Body of pancreas (tissue), 4 donors: Measurements from ENCODE around the gene UBASH3A.

Experiments used
- CTCF ChIP-seq, 7 experiments: fragments of 450-650 bp in 4 of 7; fragments of 200-600 bp in 3 of 7; sonication (generic) in 3 of 7; IDR thresholded peaks; one replicate each; pipeline ENCODE4 v1.5.1; 2016 to 2019; ENCODE audit warnings: antibody characterized with exemption in 7 of 7
- POLR2A ChIP-seq, 3 donors: fragments of 450-650 bp; IDR thresholded peaks; one replicate each; pipeline ENCODE4 v1.6.1; 2016; ENCODE audit warnings: antibody characterized with exemption in 3 of 3, mild to moderate bottlenecking in 2 of 3

DNA sequence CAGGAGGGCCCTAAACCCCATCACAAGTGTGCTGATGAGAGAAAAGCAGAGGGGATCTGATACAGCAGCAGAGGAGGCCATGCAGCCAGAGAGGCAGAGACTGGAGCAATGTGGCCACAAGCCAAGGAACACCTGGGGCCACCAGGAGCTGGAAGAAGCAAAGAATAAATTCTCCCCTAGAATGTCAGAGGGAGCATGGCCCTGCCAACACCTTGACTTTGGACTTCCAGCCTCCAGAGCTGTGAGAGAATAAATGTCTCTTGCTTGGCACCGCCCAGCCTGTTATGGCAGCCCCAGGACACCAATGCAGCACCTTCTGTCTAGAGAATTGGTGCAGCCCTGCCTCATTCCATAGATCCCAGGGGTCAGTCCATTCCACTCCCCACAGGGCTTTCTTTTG lies 25.3 kb downstream of the UBASH3A start:
- TF ChIP-seq CTCF (IDR thresholded peaks at IDR 0.05), result no peak
- TF ChIP-seq POLR2A (IDR thresholded peaks at IDR 0.05), result no peak
